Uterus (tissue), 2 donors: ENCODE data around the gene ABHD15.

Experiments
- POLR2A ChIP-seq, 2 donors: fragments of 450-650 bp; IDR thresholded peaks; one replicate each; pipeline ENCODE4 v1.6.1; 2016; ENCODE audit warnings: antibody characterized with exemption in 2 of 2, mild to moderate bottlenecking in 1 of 2, moderate library complexity in 1 of 2
- TF ChIP-seq, protein P1 (sequence below), 4 experiments: fragments of 200-600 bp in 2 of 4; fragments of 450-650 bp in 2 of 4; sonication (generic) in 2 of 4; IDR thresholded peaks; one replicate each; pipeline ENCODE4 v1.5.1; 2016 to 2019; ENCODE audit warnings: antibody characterized with exemption in 4 of 4, mild to moderate bottlenecking in 2 of 4, moderate library complexity in 1 of 4

DNA sequence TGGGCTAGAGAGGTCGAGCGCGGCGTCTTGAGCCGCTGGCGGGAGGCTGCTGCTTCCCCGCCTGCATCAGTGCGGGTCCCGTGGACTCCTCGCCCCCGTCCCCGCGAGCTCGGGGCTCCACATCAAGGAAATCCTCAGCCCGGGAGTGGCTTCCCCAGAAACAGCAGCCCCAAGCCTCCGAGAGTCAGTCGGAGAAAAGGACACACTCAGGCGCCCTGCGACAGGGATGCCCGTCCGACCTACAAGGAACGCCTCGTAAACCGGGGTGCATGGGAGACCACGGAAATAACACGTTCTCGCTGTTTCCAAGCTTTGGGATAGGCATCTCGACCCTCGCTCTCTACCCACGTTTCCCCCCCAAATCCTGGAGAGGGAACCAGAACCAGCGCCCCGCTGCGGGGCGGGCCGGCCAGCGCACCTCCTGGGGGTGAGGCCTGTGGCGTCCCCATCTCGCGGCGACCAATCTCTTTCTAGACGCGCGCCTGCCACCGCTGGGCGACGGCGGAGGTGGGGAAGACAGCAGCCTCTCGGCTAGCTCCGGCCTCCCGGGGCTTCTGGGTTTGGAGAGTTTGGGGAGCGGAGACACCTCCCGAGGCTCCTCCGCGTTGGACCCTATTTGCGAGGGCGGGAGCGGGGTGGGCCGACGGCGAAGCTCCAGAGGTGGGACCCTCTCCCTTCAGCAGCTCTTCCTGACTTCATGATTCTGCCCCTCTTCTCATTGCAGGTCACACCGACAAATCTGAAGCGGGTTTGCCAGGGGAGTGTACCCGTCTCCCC, 905 bp upstream of the ABHD15 start:
- TF ChIP-seq POLR2A (IDR thresholded peaks at IDR 0.05) = no peak
- TF ChIP-seq, protein P1, sequence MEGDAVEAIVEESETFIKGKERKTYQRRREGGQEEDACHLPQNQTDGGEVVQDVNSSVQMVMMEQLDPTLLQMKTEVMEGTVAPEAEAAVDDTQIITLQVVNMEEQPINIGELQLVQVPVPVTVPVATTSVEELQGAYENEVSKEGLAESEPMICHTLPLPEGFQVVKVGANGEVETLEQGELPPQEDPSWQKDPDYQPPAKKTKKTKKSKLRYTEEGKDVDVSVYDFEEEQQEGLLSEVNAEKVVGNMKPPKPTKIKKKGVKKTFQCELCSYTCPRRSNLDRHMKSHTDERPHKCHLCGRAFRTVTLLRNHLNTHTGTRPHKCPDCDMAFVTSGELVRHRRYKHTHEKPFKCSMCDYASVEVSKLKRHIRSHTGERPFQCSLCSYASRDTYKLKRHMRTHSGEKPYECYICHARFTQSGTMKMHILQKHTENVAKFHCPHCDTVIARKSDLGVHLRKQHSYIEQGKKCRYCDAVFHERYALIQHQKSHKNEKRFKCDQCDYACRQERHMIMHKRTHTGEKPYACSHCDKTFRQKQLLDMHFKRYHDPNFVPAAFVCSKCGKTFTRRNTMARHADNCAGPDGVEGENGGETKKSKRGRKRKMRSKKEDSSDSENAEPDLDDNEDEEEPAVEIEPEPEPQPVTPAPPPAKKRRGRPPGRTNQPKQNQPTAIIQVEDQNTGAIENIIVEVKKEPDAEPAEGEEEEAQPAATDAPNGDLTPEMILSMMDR (IDR thresholded peaks at IDR 0.05) = peak in 2 of 4 experiments; percentile 33 to 57
